Gastroesophageal sphincter (tissue), 3 donors: ENCODE data around the gene RPS3A.

ENCODE experiments used
- CTCF ChIP-seq, 4 experiments: fragments of 200-600 bp in 2 of 4; fragments of 450-650 bp in 2 of 4; sonication (generic) in 1 of 4; IDR thresholded peaks; one replicate each; pipeline ENCODE4 v1.5.1; 2017 to 2019; ENCODE audit warnings: antibody characterized with exemption in 4 of 4, mild to moderate bottlenecking in 2 of 4, moderate library complexity in 2 of 4
- POLR2AphosphoS5 ChIP-seq: sonication (generic); formaldehyde crosslinking; IDR thresholded peaks from one replicate; pipeline ENCODE4 v1.6.1; 2017; ENCODE audit warnings: antibody characterized with exemption

- no peak for TF ChIP-seq CTCF (IDR thresholded peaks at IDR 0.05)
- no peak for TF ChIP-seq POLR2AphosphoS5
These were observed 44.4 kb downstream of the RPS3A start for GRCh38 chr4:151143811-151144210.
